WERI-Rb-1 (cell line): ENCODE measurements around the gene C16orf46.

Source experiments
- DNase-seq: peaks from one replicate; pipeline ENCODE4 v3.0.0-alpha.2; 2020
- H3K27ac ChIP-seq: fragments of 250-450 bp; sonication (Bioruptor Pico); 2 replicates; pipeline ENCODE4 v1.5.1; 2020; ENCODE audit warnings: mild to moderate bottlenecking, moderate library complexity
- H3K27me3 ChIP-seq: fragments of 250-450 bp; sonication (Bioruptor Pico); 2 replicates; pipeline ENCODE4 v1.5.1; 2021; ENCODE audit warnings: mild to moderate bottlenecking, low read depth, moderate library complexity; ENCODE audit not compliant: insufficient read depth, severe bottlenecking
- H3K36me3 ChIP-seq: fragments of 250-450 bp; sonication (Bioruptor Pico); 2 replicates; pipeline ENCODE4 v1.5.1; 2020; ENCODE audit warnings: mild to moderate bottlenecking, moderate library complexity
- H3K4me3 ChIP-seq: 2 replicates; pipeline ENCODE4 v1.5.1; 2011; ENCODE audit warnings: low read depth, mild to moderate bottlenecking, control low read depth, low read length
- H3K9me3 ChIP-seq: fragments of 250-450 bp; sonication (Bioruptor Pico); 2 replicates; pipeline ENCODE4 v1.5.1; 2021; ENCODE audit warnings: mild to moderate bottlenecking, moderate library complexity; ENCODE audit not compliant: severe bottlenecking
- TF ChIP-seq, protein P1 (sequence below): IDR thresholded peaks from 2 replicates; pipeline ENCODE4 v1.5.1; 2011; ENCODE audit warnings: low read depth, mild to moderate bottlenecking, control low read depth, inconsistent platforms, low read length

The C16orf46 gene

GRCh38 chr16:81077076-81077940 lies at the start of gene C16orf46:
C16orf46 (minus strand) TSS chr16:81077238; CDS start chr16:81063955, 13,283 bp downstream.
- Histone ChIP-seq H3K27ac (peak within 1 kb of the TSS; percentile 81), H3K4me3 (peak within 1 kb of the TSS; percentile 67), H3K36me3 (no peaks in the 10 kb centered on the region), H3K9me3 (no peaks in the 10 kb centered on the region), H3K27me3 (no peaks in the 10 kb centered on the region)
- peak; percentile 91 for DNase-seq
- TF ChIP-seq, protein P1, sequence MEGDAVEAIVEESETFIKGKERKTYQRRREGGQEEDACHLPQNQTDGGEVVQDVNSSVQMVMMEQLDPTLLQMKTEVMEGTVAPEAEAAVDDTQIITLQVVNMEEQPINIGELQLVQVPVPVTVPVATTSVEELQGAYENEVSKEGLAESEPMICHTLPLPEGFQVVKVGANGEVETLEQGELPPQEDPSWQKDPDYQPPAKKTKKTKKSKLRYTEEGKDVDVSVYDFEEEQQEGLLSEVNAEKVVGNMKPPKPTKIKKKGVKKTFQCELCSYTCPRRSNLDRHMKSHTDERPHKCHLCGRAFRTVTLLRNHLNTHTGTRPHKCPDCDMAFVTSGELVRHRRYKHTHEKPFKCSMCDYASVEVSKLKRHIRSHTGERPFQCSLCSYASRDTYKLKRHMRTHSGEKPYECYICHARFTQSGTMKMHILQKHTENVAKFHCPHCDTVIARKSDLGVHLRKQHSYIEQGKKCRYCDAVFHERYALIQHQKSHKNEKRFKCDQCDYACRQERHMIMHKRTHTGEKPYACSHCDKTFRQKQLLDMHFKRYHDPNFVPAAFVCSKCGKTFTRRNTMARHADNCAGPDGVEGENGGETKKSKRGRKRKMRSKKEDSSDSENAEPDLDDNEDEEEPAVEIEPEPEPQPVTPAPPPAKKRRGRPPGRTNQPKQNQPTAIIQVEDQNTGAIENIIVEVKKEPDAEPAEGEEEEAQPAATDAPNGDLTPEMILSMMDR, result no peak

DNA sequence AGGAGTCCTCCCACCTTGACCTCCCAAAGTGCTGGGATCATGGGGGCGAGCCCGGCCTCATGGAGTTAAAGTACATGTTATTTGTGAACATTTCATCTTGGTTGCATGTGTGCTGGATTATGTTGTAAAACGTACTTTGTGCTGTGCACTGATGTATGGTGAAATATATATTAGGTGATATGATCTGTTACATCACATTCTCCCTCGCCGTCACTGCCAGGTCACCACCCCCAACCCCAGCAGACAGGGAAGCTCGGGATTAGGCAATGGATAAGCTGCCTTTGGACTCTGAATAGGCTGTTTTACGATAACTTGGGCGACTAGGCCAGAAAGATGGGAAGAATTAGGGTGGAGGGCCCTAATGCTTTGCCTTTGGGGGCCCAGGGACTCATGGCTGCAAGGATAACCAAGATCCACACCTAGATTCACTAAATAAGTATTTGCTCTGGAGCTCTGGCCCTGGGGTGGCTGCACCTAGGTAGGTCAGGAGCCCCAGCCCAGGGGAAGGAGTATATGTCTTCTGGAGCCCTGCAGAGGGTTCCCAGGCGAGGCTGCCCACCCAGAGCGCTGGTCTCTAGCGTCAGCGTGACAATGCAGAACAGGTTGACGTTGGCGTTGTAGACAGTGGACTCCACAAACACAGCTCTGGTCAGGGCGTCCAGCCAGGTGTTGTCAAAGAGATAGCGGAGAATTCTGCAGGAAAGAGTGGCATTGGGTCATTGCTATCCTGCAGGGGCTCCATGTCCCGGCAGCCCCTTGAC lies 46.2 kb upstream of the C16orf46 start:
- H3K4me3 ChIP-seq, result no peak overlapping the region
- no peaks in the 10 kb centered on the region for H3K9me3 ChIP-seq
- no peaks in the 10 kb centered on the region for H3K27me3 ChIP-seq
- no peak overlapping the region for H3K27ac ChIP-seq
- H3K36me3 ChIP-seq, result no peaks in the 10 kb centered on the region
- no peak for DNase-seq
- TF ChIP-seq, protein P1, result no peak

GRCh38 chr16:81121474-81121990 lies 44.5 kb upstream of the C16orf46 start:
- H3K4me3 ChIP-seq, result no peak overlapping the region
- H3K27me3 ChIP-seq, result no peaks in the 10 kb centered on the region
- H3K36me3 ChIP-seq, result no peaks in the 10 kb centered on the region
- no peak overlapping the region for H3K27ac ChIP-seq
- DNase-seq, result no peak
- TF ChIP-seq, protein P1, result no peak
- no peaks in the 10 kb centered on the region for H3K9me3 ChIP-seq

DNA sequence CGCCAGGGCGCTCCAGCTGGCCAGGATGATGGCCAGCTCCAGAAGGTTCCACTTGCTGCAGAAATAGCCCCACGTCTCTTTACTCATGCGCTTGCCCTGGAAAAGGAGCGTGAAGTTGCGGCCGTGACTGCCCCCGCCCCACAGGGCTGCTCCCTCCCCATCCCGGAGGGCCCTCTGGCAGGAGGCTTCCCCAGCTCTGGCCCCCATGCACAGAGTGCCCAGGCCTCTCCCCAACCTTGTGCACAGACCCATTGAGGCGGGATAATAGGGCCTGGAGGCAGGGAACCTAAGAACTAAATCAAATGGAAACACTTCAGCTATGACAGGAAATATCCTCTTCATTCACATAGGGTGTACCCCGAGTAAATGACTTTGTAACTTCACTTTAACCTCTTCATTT lies 40.4 kb upstream of the C16orf46 start:
- H3K4me3 ChIP-seq, result no peak overlapping the region
- DNase-seq, result no peak
- no peaks in the 10 kb centered on the region for H3K27me3 ChIP-seq
- no peaks in the 10 kb centered on the region for H3K9me3 ChIP-seq
- TF ChIP-seq, protein P1, result no peak
- H3K27ac ChIP-seq, result no peak overlapping the region
- no peaks in the 10 kb centered on the region for H3K36me3 ChIP-seq

GRCh38 chr16:81116285-81116684 lies 39.2 kb upstream of the C16orf46 start:
- no peak overlapping the region for H3K4me3 ChIP-seq
- no peaks in the 10 kb centered on the region for H3K36me3 ChIP-seq
- H3K9me3 ChIP-seq, result no peaks in the 10 kb centered on the region
- no peak overlapping the region for H3K27ac ChIP-seq
- TF ChIP-seq, protein P1, result no peak
- no peaks in the 10 kb centered on the region for H3K27me3 ChIP-seq
- DNase-seq, result no peak
